WTC11 (cell line): ENCODE data around the gene TOR1AIP2. TPM values are rescaled to one million over a fixed set of nuclear protein-coding genes. Genes with fewer than 3 reads are reported as not detected.

ENCODE experiments used
- ATAC-seq: fragments of 200-7000 bp; cut with Tn5 transposase; 2 replicates; pipeline ENCODE4 v1.10.0; 2021; ENCODE audit warnings: mild to moderate bottlenecking, moderate library complexity
- CTCF ChIA-PET: fragments of 300-600 bp; sonication (Branson Sonifier 250); formaldehyde crosslinking; loops from one replicate; lab custom pipeline; 2021; ENCODE audit warnings: antibody characterized with exemption; lab: Charles Lee
- POLR2A ChIA-PET: fragments of 350-600 bp; sonication (Branson Sonifier 250); formaldehyde crosslinking; loops from one replicate; lab custom pipeline; 2021; ENCODE audit warnings: antibody characterized with exemption; lab: Charles Lee
- DNase-seq: peaks from one replicate; pipeline ENCODE4 v3.0.0; 2021; ENCODE audit warnings: low spot score
- H3K27ac Mint-ChIP-seq: 2 replicates; pipeline ENCODE4 v1.8.0; 2021; ENCODE audit warnings: mixed read lengths
- H3K27me3 Mint-ChIP-seq: 2 replicates; pipeline ENCODE4 v1.8.0; 2021; ENCODE audit warnings: low read depth, mild to moderate bottlenecking, moderate library complexity, mixed read lengths
- H3K36me3 Mint-ChIP-seq: 2 replicates; pipeline ENCODE4 v1.8.0; 2021; ENCODE audit warnings: mixed read lengths
- H3K4me1 Mint-ChIP-seq: 2 replicates; pipeline ENCODE4 v1.8.0; 2022; ENCODE audit warnings: mixed read lengths
- H3K4me3 Mint-ChIP-seq: 2 replicates; pipeline ENCODE4 v1.8.0; 2021; ENCODE audit warnings: mild to moderate bottlenecking, moderate library complexity, mixed read lengths
- H3K9me3 Mint-ChIP-seq: 2 replicates; pipeline ENCODE4 v1.8.0; 2021; ENCODE audit warnings: mixed read lengths
- CREB1 ChIP-seq: sonication (generic); formaldehyde crosslinking; IDR thresholded peaks from 2 replicates; pipeline ENCODE4 v1.8.0; 2023; ENCODE audit warnings: mild to moderate bottlenecking, missing genetic modification reagents
- GABPB1 ChIP-seq: sonication (generic); formaldehyde crosslinking; IDR thresholded peaks from 2 replicates; pipeline ENCODE4 v1.8.1; 2023; ENCODE audit warnings: mild to moderate bottlenecking, missing genetic modification reagents
- IRF2 ChIP-seq: sonication (generic); formaldehyde crosslinking; IDR thresholded peaks from 2 replicates; pipeline ENCODE4 v1.8.0; 2022; ENCODE audit warnings: low read depth, missing genetic modification reagents, borderline replicate concordance
- JAZF1 ChIP-seq: fragments of 250-450 bp; sonication (Bioruptor Pico); IDR thresholded peaks from 2 replicates; pipeline ENCODE4 v1.9.0; 2021; ENCODE audit warnings: moderate library complexity, mild to moderate bottlenecking, inconsistent platforms
- JUN ChIP-seq: sonication (generic); formaldehyde crosslinking; IDR thresholded peaks from 2 replicates; pipeline ENCODE4 v1.8.0; 2023; ENCODE audit warnings: mild to moderate bottlenecking, missing genetic modification reagents
- KAT7 ChIP-seq: sonication (generic); formaldehyde crosslinking; IDR thresholded peaks from 2 replicates; pipeline ENCODE4 v1.8.1; 2023; ENCODE audit warnings: missing genetic modification reagents, mild to moderate bottlenecking, borderline replicate concordance
- NFE2L1 ChIP-seq: sonication (generic); formaldehyde crosslinking; IDR thresholded peaks from 2 replicates; pipeline ENCODE4 v1.8.1; 2023; ENCODE audit warnings: missing genetic modification reagents
- TEAD1 ChIP-seq: sonication (generic); formaldehyde crosslinking; IDR thresholded peaks from 2 replicates; pipeline ENCODE4 v1.8.0; 2022; ENCODE audit warnings: mild to moderate bottlenecking, missing genetic modification reagents
- ZNF263 ChIP-seq: sonication (generic); formaldehyde crosslinking; IDR thresholded peaks from 2 replicates; pipeline ENCODE4 v1.8.1; 2022; ENCODE audit warnings: low read depth, mild to moderate bottlenecking, moderate library complexity, missing genetic modification reagents
- total RNA-seq: library from RNA; stranded (reverse); gene quantifications from 3 replicates; pipeline ENCODE4 v1.2.3, GENCODE V29; 2021
- TF ChIP-seq, protein P1 (sequence below): sonication (generic); formaldehyde crosslinking; IDR thresholded peaks from 2 replicates; pipeline ENCODE4 v1.8.1; 2022; ENCODE audit warnings: mild to moderate bottlenecking, missing genetic modification reagents, moderate library complexity, borderline replicate concordance
- TF ChIP-seq, protein P2 (sequence below): fragments of 250-450 bp; sonication (Bioruptor Pico); IDR thresholded peaks from 2 replicates; pipeline ENCODE4 v1.9.0; 2021; ENCODE audit warnings: moderate library complexity, mild to moderate bottlenecking, inconsistent platforms, borderline replicate concordance
- TF ChIP-seq, protein P3 (sequence below): sonication (generic); formaldehyde crosslinking; IDR thresholded peaks from 2 replicates; pipeline ENCODE4 v1.8.1; 2022; ENCODE audit warnings: low read depth, missing genetic modification reagents, borderline replicate concordance
- TF ChIP-seq, protein P4 (sequence below): sonication (generic); formaldehyde crosslinking; conservative IDR thresholded peaks from 2 replicates; pipeline ENCODE4 v1.8.1; 2023; ENCODE audit warnings: mild to moderate bottlenecking, low read depth, missing genetic modification reagents, moderate library complexity
- TF ChIP-seq, protein P5 (sequence below): sonication (generic); formaldehyde crosslinking; IDR thresholded peaks from 2 replicates; pipeline ENCODE4 v1.8.0; 2022; ENCODE audit warnings: mild to moderate bottlenecking, missing genetic modification reagents
- TF ChIP-seq, protein P6 (sequence below): sonication (generic); formaldehyde crosslinking; IDR thresholded peaks from 2 replicates; pipeline ENCODE4 v1.8.1; 2022; ENCODE audit warnings: mild to moderate bottlenecking, moderate library complexity, missing genetic modification reagents
- TF ChIP-seq, protein P7 (sequence below): sonication (generic); formaldehyde crosslinking; IDR thresholded peaks from 2 replicates; pipeline ENCODE4 v1.8.1; 2022; ENCODE audit warnings: missing genetic modification reagents, borderline replicate concordance
- TF ChIP-seq, protein P8 (sequence below): sonication (generic); formaldehyde crosslinking; IDR thresholded peaks from 2 replicates; pipeline ENCODE4 v1.8.1; 2023; ENCODE audit warnings: mild to moderate bottlenecking, missing genetic modification reagents
- TF ChIP-seq, protein P9 (sequence below): sonication (generic); formaldehyde crosslinking; IDR thresholded peaks from 2 replicates; pipeline ENCODE4 v1.8.0; 2023; ENCODE audit warnings: missing genetic modification reagents

TOR1AIP2 gene
- total RNA-seq, 1 experiment from 2014 or later = 57.2 TPM

DNA sequence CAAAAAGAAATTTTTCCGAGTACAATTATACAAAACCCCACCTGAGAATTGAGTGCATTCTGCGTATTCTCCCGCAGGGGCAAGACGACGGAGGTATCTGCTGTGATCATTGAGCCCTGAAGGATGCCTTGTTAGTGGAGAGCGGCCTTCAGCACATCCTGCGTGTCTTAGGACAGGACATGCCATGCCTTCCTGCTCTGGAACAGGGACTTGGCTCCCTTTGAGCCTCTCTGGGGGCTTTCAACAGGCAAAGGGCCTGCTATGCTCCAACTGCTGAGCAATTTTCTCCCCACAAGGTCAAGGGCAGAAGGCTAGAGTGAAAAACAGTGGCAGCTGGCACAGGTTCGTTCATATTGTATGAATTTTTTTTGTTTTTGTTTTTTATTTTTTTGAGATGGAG lies 52.4 kb downstream of the TOR1AIP2 start:
- no peaks in the 10 kb centered on the region for H3K9me3 Mint-ChIP-seq
- peaks cover 12% of the 10 kb centered on the region for H3K4me1 Mint-ChIP-seq
- no peak for DNase-seq
- H3K27ac Mint-ChIP-seq = no peak overlapping the region
- H3K36me3 Mint-ChIP-seq = no peaks in the 10 kb centered on the region
- CTCF ChIA-PET = interaction anchor here (2.3 to 4.4 kb wide), 2 partner anchors 11 to 16 kb away, joined by 5 to 37 read pairs; no protein-coding TSS in a partner anchor
- no peaks in the 10 kb centered on the region; the same call in none of the 2 replicates for H3K27me3 Mint-ChIP-seq
- ATAC-seq = peak; percentile 31; the same call in 1 of the 2 replicates
- POLR2A ChIA-PET = no interaction called here
- no peak for TF ChIP-seq IRF2 (CRISPR knock-in tag)
- TF ChIP-seq, protein P1, sequence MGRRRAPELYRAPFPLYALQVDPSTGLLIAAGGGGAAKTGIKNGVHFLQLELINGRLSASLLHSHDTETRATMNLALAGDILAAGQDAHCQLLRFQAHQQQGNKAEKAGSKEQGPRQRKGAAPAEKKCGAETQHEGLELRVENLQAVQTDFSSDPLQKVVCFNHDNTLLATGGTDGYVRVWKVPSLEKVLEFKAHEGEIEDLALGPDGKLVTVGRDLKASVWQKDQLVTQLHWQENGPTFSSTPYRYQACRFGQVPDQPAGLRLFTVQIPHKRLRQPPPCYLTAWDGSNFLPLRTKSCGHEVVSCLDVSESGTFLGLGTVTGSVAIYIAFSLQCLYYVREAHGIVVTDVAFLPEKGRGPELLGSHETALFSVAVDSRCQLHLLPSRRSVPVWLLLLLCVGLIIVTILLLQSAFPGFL (CRISPR knock-in tag) = no peak
- TF ChIP-seq GABPB1 (CRISPR knock-in tag) = no peak
- TF ChIP-seq, protein P2, sequence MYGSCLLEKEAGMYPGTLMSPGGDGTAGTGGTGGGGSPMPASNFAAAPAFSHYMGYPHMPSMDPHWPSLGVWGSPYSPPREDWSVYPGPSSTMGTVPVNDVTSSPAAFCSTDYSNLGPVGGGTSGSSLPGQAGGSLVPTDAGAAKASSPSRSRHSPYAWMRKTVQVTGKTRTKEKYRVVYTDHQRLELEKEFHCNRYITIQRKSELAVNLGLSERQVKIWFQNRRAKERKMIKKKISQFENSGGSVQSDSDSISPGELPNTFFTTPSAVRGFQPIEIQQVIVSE (CRISPR knock-in tag) = no peak
- no peak for TF ChIP-seq ZNF263
- TF ChIP-seq, protein P3, sequence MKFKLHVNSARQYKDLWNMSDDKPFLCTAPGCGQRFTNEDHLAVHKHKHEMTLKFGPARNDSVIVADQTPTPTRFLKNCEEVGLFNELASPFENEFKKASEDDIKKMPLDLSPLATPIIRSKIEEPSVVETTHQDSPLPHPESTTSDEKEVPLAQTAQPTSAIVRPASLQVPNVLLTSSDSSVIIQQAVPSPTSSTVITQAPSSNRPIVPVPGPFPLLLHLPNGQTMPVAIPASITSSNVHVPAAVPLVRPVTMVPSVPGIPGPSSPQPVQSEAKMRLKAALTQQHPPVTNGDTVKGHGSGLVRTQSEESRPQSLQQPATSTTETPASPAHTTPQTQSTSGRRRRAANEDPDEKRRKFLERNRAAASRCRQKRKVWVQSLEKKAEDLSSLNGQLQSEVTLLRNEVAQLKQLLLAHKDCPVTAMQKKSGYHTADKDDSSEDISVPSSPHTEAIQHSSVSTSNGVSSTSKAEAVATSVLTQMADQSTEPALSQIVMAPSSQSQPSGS (CRISPR knock-in tag) = no peak
- TF ChIP-seq, protein P4, sequence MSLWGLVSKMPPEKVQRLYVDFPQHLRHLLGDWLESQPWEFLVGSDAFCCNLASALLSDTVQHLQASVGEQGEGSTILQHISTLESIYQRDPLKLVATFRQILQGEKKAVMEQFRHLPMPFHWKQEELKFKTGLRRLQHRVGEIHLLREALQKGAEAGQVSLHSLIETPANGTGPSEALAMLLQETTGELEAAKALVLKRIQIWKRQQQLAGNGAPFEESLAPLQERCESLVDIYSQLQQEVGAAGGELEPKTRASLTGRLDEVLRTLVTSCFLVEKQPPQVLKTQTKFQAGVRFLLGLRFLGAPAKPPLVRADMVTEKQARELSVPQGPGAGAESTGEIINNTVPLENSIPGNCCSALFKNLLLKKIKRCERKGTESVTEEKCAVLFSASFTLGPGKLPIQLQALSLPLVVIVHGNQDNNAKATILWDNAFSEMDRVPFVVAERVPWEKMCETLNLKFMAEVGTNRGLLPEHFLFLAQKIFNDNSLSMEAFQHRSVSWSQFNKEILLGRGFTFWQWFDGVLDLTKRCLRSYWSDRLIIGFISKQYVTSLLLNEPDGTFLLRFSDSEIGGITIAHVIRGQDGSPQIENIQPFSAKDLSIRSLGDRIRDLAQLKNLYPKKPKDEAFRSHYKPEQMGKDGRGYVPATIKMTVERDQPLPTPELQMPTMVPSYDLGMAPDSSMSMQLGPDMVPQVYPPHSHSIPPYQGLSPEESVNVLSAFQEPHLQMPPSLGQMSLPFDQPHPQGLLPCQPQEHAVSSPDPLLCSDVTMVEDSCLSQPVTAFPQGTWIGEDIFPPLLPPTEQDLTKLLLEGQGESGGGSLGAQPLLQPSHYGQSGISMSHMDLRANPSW (CRISPR knock-in tag) = no peak
- TF ChIP-seq TEAD1 = no peak
- TF ChIP-seq, protein P5, sequence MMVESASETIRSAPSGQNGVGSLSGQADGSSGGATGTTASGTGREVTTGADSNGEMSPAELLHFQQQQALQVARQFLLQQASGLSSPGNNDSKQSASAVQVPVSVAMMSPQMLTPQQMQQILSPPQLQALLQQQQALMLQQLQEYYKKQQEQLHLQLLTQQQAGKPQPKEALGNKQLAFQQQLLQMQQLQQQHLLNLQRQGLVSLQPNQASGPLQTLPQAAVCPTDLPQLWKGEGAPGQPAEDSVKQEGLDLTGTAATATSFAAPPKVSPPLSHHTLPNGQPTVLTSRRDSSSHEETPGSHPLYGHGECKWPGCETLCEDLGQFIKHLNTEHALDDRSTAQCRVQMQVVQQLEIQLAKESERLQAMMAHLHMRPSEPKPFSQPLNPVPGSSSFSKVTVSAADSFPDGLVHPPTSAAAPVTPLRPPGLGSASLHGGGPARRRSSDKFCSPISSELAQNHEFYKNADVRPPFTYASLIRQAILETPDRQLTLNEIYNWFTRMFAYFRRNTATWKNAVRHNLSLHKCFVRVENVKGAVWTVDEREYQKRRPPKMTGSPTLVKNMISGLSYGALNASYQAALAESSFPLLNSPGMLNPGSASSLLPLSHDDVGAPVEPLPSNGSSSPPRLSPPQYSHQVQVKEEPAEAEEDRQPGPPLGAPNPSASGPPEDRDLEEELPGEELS (CRISPR knock-in tag) = no peak
- H3K4me3 Mint-ChIP-seq = no peak overlapping the region

DNA sequence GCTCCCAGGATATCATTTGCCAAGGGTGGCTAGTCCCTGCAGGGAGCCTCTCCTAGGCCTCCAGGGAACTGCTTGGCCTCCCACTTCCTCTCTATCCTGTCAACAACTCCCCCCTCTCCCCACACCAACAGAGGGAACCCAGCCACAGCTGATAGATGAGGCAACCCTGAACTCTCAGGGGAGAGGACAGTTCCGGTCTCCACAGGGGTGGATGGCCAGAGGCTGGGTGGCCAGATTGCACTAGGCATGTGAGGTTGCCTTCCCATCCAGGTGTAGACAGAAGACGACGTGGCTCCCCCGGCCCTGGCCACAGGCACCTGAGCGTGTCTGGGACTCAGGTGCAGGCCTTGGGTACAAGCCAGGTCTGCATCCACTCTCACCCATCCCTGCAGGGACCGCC lies 53.3 kb downstream of the TOR1AIP2 start:
- H3K27ac Mint-ChIP-seq = no peak overlapping the region
- ChIA-PET CTCF (interaction anchor here (2.3 to 4.4 kb wide), 2 partner anchors 10 to 15 kb away, joined by 5 to 37 read pairs; no protein-coding TSS in a partner anchor), POLR2A (no interaction called here)
- no peak overlapping the region for H3K4me3 Mint-ChIP-seq
- DNase-seq = no peak
- ATAC-seq = no peak; the same call in 1 of the 2 replicates
- TF ChIP-seq, protein P6, sequence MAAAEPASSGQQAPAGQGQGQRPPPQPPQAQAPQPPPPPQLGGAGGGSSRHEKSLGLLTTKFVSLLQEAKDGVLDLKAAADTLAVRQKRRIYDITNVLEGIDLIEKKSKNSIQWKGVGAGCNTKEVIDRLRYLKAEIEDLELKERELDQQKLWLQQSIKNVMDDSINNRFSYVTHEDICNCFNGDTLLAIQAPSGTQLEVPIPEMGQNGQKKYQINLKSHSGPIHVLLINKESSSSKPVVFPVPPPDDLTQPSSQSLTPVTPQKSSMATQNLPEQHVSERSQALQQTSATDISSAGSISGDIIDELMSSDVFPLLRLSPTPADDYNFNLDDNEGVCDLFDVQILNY (CRISPR knock-in tag) = no peak
- TF ChIP-seq NFE2L1 (CRISPR knock-in tag) = no peak
- no peak for TF ChIP-seq JAZF1 (CRISPR knock-in tag)
- no peaks in the 10 kb centered on the region; the same call in none of the 2 replicates for H3K27me3 Mint-ChIP-seq
- H3K4me1 Mint-ChIP-seq = peaks cover 13% of the 10 kb centered on the region
- H3K36me3 Mint-ChIP-seq = no peaks in the 10 kb centered on the region
- H3K9me3 Mint-ChIP-seq = no peaks in the 10 kb centered on the region

DNA sequence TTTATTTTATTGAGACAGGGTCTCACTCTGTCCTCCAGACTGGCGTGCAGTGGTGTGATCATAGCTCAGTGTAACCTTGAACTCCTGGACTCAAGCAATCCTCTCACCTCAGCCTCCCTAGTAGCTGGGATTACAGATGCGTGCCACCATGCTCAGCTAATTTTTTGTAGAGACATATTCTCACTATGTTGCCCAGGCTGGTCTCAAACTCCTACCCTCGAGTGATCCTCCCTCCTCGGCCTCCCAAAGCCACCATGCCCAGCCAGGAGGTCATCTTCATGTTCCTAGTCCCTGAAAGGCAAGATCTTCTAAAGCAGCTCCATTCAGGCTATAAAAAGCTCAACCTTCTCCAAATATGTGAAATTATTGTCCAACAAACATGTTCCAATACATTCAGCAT lies 53.9 kb downstream of the TOR1AIP2 start:
- Mint-ChIP-seq H3K4me1 (peaks cover 18% of the 10 kb centered on the region), H3K4me3 (no peak overlapping the region), H3K36me3 (no peaks in the 10 kb centered on the region), H3K9me3 (no peaks in the 10 kb centered on the region), H3K27ac (no peak overlapping the region), H3K27me3 (no peaks in the 10 kb centered on the region; the same call in 1 of the 2 replicates)
- ATAC-seq = no peak
- DNase-seq = no peak
- CTCF ChIA-PET = interaction anchor here (1.1 to 4.4 kb wide), 4 partner anchors 9 to 364 kb away, joined by 3 to 37 read pairs (median 11); no protein-coding TSS in a partner anchor
- POLR2A ChIA-PET = no interaction called here
- TF ChIP-seq KAT7 (CRISPR knock-in tag) (no peak), CREB1 (no peak), JUN (CRISPR knock-in tag) (no peak)
- TF ChIP-seq, protein P7, sequence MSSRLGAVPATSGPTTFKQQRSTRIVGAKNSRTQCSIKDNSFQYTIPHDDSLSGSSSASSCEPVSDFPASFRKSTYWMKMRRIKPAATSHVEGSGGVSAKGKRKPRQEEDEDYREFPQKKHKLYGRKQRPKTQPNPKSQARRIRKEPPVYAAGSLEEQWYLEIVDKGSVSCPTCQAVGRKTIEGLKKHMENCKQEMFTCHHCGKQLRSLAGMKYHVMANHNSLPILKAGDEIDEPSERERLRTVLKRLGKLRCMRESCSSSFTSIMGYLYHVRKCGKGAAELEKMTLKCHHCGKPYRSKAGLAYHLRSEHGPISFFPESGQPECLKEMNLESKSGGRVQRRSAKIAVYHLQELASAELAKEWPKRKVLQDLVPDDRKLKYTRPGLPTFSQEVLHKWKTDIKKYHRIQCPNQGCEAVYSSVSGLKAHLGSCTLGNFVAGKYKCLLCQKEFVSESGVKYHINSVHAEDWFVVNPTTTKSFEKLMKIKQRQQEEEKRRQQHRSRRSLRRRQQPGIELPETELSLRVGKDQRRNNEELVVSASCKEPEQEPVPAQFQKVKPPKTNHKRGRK (CRISPR knock-in tag) = no peak
- TF ChIP-seq, protein P8, sequence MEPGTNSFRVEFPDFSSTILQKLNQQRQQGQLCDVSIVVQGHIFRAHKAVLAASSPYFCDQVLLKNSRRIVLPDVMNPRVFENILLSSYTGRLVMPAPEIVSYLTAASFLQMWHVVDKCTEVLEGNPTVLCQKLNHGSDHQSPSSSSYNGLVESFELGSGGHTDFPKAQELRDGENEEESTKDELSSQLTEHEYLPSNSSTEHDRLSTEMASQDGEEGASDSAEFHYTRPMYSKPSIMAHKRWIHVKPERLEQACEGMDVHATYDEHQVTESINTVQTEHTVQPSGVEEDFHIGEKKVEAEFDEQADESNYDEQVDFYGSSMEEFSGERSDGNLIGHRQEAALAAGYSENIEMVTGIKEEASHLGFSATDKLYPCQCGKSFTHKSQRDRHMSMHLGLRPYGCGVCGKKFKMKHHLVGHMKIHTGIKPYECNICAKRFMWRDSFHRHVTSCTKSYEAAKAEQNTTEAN (CRISPR knock-in tag) = no peak
- TF ChIP-seq, protein P9, sequence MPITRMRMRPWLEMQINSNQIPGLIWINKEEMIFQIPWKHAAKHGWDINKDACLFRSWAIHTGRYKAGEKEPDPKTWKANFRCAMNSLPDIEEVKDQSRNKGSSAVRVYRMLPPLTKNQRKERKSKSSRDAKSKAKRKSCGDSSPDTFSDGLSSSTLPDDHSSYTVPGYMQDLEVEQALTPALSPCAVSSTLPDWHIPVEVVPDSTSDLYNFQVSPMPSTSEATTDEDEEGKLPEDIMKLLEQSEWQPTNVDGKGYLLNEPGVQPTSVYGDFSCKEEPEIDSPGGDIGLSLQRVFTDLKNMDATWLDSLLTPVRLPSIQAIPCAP (CRISPR knock-in tag) = no peak
